K562 (cell line): Measurements from ENCODE around the gene LMAN1. TPM values are rescaled to one million over a fixed set of nuclear protein-coding genes. Genes with fewer than 3 reads are reported as not detected.

ENCODE experiments used
- BCLAF1 ChIP-seq, 2 experiments: fragments of 450-650 bp in 1 of 2; IDR thresholded peaks; 2 replicates each; pipeline ENCODE4 v1.6.1; 2011 to 2017; ENCODE audit warnings: low read depth in 2 of 2, antibody characterized with exemption in 1 of 2, borderline replicate concordance in 1 of 2, low read length in 1 of 2, mild to moderate bottlenecking in 1 of 2, mixed read lengths in 1 of 2; ENCODE audit not compliant: control insufficient read depth in 1 of 2
- BRF2 ChIP-seq: IDR thresholded peaks from 3 replicates; pipeline ENCODE4 v1.6.1; 2011; ENCODE audit warnings: borderline replicate concordance, mild to moderate bottlenecking; ENCODE audit not compliant: insufficient read length, insufficient read depth
- CLOCK ChIP-seq: fragments of 250-450 bp; sonication (Bioruptor Pico); IDR thresholded peaks from 2 replicates; pipeline ENCODE4 v1.4.0; 2020; ENCODE audit warnings: mild to moderate bottlenecking, moderate library complexity, borderline replicate concordance
- ETS1 ChIP-seq: conservative IDR thresholded peaks from 2 replicates; pipeline ENCODE4 v1.6.1; 2011; ENCODE audit warnings: low read depth, mild to moderate bottlenecking, low read length; ENCODE audit not compliant: control insufficient read depth
- GTF2E2 ChIP-seq: fragments of 200-800 bp; sonication (Bioruptor generic); IDR thresholded peaks from 2 replicates; pipeline ENCODE4 v1.6.1; 2016; ENCODE audit warnings: missing genetic modification characterization, missing compliant biosample characterization
- LCOR ChIP-seq: sonication (generic); formaldehyde crosslinking; IDR thresholded peaks from 2 replicates; pipeline ENCODE4 v1.8.0; 2022; ENCODE audit warnings: mild to moderate bottlenecking, missing genetic modification reagents
- MITF ChIP-seq: IDR thresholded peaks from 2 replicates; pipeline ENCODE4 v1.6.1; 2014; ENCODE audit warnings: antibody characterized with exemption
- NBN ChIP-seq: fragments of 450-650 bp; IDR thresholded peaks from 2 replicates; pipeline ENCODE4 v1.6.1; 2016; ENCODE audit warnings: low read depth, mild to moderate bottlenecking
- SMAD3 ChIP-seq: fragments of 450-650 bp; formaldehyde crosslinking; conservative IDR thresholded peaks from 2 replicates; pipeline ENCODE4 v1.4.0; 2020; ENCODE audit warnings: mild to moderate bottlenecking
- TARDBP ChIP-seq: fragments of 450-650 bp; IDR thresholded peaks from 2 replicates; pipeline ENCODE4 v1.6.1; 2016
- THRAP3 ChIP-seq: fragments of 450-650 bp; IDR thresholded peaks from 2 replicates; pipeline ENCODE4 v1.6.1; 2016; ENCODE audit warnings: mild to moderate bottlenecking, inconsistent platforms, borderline replicate concordance
- YY1 ChIP-seq, 3 experiments: IDR thresholded peaks; 2 replicates each; pipeline ENCODE4 v1.6.1; 2011; ENCODE audit warnings: low read length in 2 of 3, mild to moderate bottlenecking in 2 of 3, moderate library complexity in 2 of 3, borderline replicate concordance in 1 of 3, control low read depth in 1 of 3, low read depth in 1 of 3; ENCODE audit not compliant: insufficient read depth in 3 of 3, insufficient replicate concordance in 2 of 3, control insufficient read depth in 1 of 3, insufficient read length in 1 of 3; ENCODE audit errors: extremely low read depth in 1 of 3
- ZNF175 ChIP-seq: fragments of 200-800 bp; sonication (Bioruptor generic); IDR thresholded peaks from 2 replicates; pipeline ENCODE4 v1.6.1; 2016; ENCODE audit warnings: low read depth, mild to moderate bottlenecking, missing genetic modification characterization, missing compliant biosample characterization
- ZNF511 ChIP-seq: sonication (generic); formaldehyde crosslinking; IDR thresholded peaks from 2 replicates; pipeline ENCODE4 v1.8.0; 2022; ENCODE audit warnings: mild to moderate bottlenecking, missing genetic modification reagents
- polyA plus RNA-seq, 8 experiments: library from polyadenylated mRNA; depleted of rRNA in 4 of 8; stranded (reverse) in 5 of 8; unstranded in 3 of 8; fragments of >200 nt; fragmentation: Nextera tagmentation in 2 of 8; fragmentation: Illumina TruSeq in 1 of 8; extraction: Ambion mirVana in 2 of 8; extraction: Trizol in 1 of 8; gene quantifications; 2 replicates each; pipeline versions ENCODE4 v1.2.1 to v1.2.3, GENCODE V29; 2011 to 2014; ENCODE audit warnings: inconsistent platforms in 1 of 8, missing spikeins in 1 of 8
- total RNA-seq, 7 experiments: library from RNA; depleted of rRNA in 6 of 7; stranded (reverse); fragments of >200 nt in 6 of 7; fragmentation: Illumina TruSeq in 2 of 7; extraction: Trizol in 2 of 7; gene quantifications; 2 replicates each; pipeline versions ENCODE4 v1.2.1 to v1.2.3, GENCODE V29; 2011 to 2021; ENCODE audit warnings: low replicate concordance in 1 of 7

LMAN1 gene
- total and polyA plus RNA-seq, 9 of the 15 experiments (the other 6 are each of a cell fraction or from before 2014, with no cell fraction given) = 18.8 to 108 (median 71.2) TPM

- TF ChIP-seq CLOCK (CRISPR knock-in tag) (no peak), LCOR (CRISPR knock-in tag) (no peak), BCLAF1 (IDR thresholded peaks at IDR 0.05; ENCODE audit: borderline replicate concordance in 1 of 2, control insufficient read depth in 1 of 2, low read depth in 2 of 2, low read length in 1 of 2) (no peak), BRF2 (no peak), ZNF175 (no peak), NBN (no peak), THRAP3 (no peak), SMAD3 (CRISPR knock-in tag) (no peak), YY1 (IDR thresholded peaks at IDR 0.05; ENCODE audit: borderline replicate concordance in 1 of 3, control insufficient read depth in 1 of 3, extremely low read depth in 1 of 3, insufficient read depth in 3 of 3, insufficient read length in 1 of 3, insufficient replicate concordance in 2 of 3, low read depth in 1 of 3, low read length in 2 of 3) (peak; percentile 76 to 98 (median 92)), ETS1 (no peak; the same call in 1 of the 2 replicates), ZNF511 (CRISPR knock-in tag) (0 out of 2 replicates have a peak, but pooled peaks have one; percentile 51), MITF (no peak), TARDBP (no peak), GTF2E2 (tag) (no peak)
Observed at GRCh38 chr18:59358712-59359575, at the start of gene LMAN1 (continued).
